Body of pancreas (tissue), 4 donors: ENCODE data around the gene SEC24B.

Experiments
- CTCF ChIP-seq, 7 experiments: fragments of 450-650 bp in 4 of 7; fragments of 200-600 bp in 3 of 7; sonication (generic) in 3 of 7; IDR thresholded peaks; one replicate each; pipeline ENCODE4 v1.5.1; 2016 to 2019; ENCODE audit warnings: antibody characterized with exemption in 7 of 7
- POLR2A ChIP-seq, 3 donors: fragments of 450-650 bp; IDR thresholded peaks; one replicate each; pipeline ENCODE4 v1.6.1; 2016; ENCODE audit warnings: antibody characterized with exemption in 3 of 3, mild to moderate bottlenecking in 2 of 3

GRCh38 chr4:109412776-109413175 is 20.8 kb upstream of the SEC24B start:
- no peak for TF ChIP-seq CTCF (IDR thresholded peaks at IDR 0.05)
- TF ChIP-seq POLR2A (IDR thresholded peaks at IDR 0.05) = no peak
